HG03442 (cell line): Measurements from ENCODE around the gene C1orf74.
A peak's percentile ranks its signal among the peaks of the same experiment; 100 is the strongest.

Experiments used
- ATAC-seq: cut with Tn5 transposase; IDR thresholded peaks from one replicate; pipeline ENCODE4 v1.9.1; 2021; ENCODE audit warnings: mild to moderate bottlenecking, moderate library complexity; ENCODE audit not compliant: unreplicated experiment

The C1orf74 gene

GRCh38 chr1:209747580-209748262, 36.6 kb downstream of the C1orf74 start:
- peak; percentile 75 for ATAC-seq

GRCh38 chr1:209746451-209747165, 37.8 kb downstream of the C1orf74 start:
- ATAC-seq = no peak

GRCh38 chr1:209743145-209743482, 41.2 kb downstream of the C1orf74 start:
- ATAC-seq = no peak

- no peak for ATAC-seq
These were observed 41.8 kb downstream of the C1orf74 start for GRCh38 chr1:209742409-209743144.

- no peak for ATAC-seq
These were observed 42.5 kb downstream of the C1orf74 start for GRCh38 chr1:209741889-209742288.

GRCh38 chr1:209741193-209741592, 43.2 kb downstream of the C1orf74 start:
- no peak for ATAC-seq

DNA sequence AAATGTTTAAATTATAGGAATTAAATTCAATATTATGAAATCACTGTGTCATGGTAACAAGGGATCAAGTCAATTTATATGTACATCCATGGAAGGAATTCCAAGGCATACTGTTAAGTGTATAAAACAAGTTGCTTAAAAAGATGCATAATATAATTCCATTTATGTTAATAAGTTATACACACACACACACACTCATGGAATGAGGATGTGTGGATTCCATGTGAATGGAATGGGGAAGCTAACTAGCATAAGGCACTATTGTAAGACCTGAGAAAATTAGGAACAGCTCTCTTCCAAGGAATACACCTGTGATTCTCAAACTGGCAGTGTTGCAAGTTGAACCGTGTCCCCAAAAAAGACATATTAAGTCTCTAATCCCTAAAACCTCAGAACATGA, 46.1 kb downstream of the C1orf74 start:
- ATAC-seq = no peak

GRCh38 chr1:209737118-209737505, 47.2 kb downstream of the C1orf74 start:
- ATAC-seq = no peak

DNA sequence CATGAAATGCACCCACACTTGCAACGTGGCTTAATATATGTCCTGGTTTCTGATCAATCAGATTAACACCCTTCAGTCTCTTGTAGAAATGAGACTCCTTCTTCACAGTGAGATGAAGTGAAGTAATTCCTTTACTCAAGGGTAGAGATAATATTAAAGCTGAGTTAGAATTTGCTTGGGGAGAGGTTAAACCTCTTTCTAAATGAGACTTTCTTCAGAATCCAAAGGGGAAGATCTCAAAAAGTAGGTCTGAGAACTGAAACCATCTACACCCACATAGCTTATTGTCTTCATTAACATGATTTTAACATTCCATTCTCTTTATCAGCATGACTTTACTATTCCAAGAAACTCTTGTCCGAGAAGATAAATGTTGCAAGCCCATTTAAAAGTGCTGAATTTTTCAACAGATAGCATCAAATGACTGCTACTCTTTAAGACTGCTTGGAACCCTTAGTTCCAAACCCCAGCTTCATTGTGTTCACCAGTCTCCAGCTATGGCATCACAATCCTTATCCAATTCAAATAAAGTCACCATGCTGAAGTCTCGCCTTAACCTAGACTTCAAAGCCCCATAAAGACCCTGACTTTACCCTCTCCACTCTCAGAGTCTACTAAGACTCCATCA, 47.8 kb downstream of the C1orf74 start:
- no peak for ATAC-seq

DNA sequence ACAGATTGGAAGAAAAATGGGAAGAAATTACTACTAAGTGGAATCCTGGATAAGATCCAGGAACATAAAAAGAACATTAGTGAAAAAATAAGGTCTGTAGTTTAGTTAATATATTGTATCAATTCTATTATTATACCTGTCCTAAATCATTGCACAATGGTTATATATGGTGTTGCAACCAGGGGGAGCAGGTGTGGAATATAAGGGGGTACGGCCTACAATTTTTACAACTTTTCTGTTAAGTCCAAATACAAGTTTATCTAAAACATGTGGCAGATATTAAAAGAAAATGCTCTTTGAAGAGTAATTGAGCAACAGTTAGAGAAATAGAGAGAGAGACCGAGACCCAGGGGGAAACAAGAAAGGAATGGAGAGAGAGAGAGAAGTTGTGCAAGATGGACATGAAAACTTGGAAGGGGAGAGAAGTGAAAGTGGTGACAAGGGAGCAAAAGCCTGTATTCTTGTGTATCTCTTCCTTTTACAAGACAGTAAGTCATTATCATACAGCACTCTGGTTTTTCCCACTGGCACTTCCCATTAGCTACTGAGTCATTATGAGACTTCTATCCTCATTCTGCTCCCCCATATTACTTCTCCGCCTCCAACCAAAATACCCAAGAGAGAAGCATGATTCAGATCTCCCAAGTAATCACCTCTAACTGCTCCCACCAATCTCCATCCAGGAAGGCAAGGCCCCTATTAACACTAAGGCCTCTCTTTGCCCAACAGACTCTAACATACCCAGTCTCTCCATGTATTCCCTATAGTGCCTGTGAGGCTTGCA, 50.8 kb downstream of the C1orf74 start:
- ATAC-seq = no peak

DNA sequence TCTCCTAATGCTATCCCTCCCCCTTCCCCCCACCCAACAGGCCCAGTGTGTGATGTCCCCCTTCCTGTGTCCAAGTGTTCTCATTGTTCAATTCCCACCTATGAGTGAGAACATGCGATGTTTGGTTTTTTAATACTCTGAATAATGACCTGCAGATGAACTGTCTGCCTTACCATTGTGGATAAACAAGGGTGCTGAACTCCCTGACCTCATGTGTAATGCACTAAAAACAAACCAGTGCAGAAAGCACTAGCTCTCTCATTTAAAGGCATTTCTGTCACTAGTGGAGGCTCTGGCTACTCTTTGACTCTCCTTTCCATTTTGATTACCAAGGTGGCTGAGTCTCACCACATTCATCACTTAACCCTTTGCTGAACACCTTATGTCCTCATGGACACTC, 51.6 kb downstream of the C1orf74 start:
- no peak for ATAC-seq

DNA sequence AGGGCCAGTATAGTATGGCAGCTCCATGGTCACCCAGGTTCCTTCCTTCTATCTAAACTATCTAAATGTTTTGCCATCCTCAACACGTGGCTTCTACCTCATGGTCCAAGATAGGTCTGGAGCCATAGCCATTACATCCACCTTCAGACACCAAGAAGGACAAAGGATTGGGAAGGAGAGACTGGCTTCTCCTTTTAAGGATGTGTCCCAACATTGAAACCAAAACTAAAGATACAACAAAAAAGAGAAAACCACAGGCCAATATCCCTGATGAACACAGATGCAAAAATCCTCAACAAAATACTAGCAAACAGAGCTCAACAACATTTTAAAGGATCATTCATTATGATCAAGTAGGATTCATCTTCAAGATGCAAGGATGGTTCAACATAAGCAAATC, 54.9 kb downstream of the C1orf74 start:
- ATAC-seq = no peak
